Esophagus muscularis mucosa (tissue), 4 donors: ENCODE data around the gene CYB561.

Experiments used
- CTCF ChIP-seq, 3 experiments: fragments of 200-600 bp in 2 of 3; fragments of 450-650 bp in 1 of 3; sonication (generic) in 2 of 3; IDR thresholded peaks; one replicate each; pipeline ENCODE4 v1.5.1; 2017 to 2019; ENCODE audit warnings: antibody characterized with exemption in 3 of 3, mild to moderate bottlenecking in 2 of 3, moderate library complexity in 1 of 3
- EP300 ChIP-seq: sonication (generic); formaldehyde crosslinking; IDR thresholded peaks from one replicate; pipeline ENCODE4 v1.6.1; 2017; ENCODE audit warnings: antibody characterized with exemption
- POLR2A ChIP-seq: fragments of 450-650 bp; IDR thresholded peaks from one replicate; pipeline ENCODE4 v1.6.1; 2017; ENCODE audit warnings: antibody characterized with exemption, moderate library complexity, mild to moderate bottlenecking, low read depth
- POLR2AphosphoS5 ChIP-seq, 2 donors: sonication (generic); formaldehyde crosslinking; IDR thresholded peaks; one replicate each; pipeline ENCODE4 v1.6.1; 2017; ENCODE audit warnings: antibody characterized with exemption in 2 of 2

- no peak for TF ChIP-seq POLR2A
- no peak for TF ChIP-seq EP300
- no peak for TF ChIP-seq CTCF (IDR thresholded peaks at IDR 0.05)
- TF ChIP-seq POLR2AphosphoS5 (IDR thresholded peaks at IDR 0.05) = no peak
Measured at GRCh38 chr17:63426917-63427308, 19.2 kb downstream of the CYB561 start.
